ENCODE results near the gene ZNF598.

ZNF598 gene

DNA sequence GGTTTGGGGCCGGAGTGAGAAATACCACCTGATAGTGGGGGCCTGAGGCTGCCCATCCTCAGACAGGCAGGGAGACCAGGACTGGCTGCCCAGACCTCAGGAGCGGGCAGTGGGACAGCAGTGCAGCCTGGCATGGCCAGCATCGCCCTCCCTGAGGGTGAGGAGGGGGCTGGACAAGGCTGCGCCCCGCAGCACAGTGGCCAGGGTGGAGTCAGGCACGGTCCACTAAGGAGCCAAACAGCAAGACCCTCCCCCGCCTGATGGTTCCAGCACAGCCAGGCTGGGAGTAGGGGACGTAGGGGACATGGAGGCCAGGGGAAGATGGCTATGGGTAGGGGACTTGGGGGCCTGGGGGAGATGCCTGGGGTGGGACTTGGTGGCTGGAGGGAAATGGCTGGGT lies 3.3 kb downstream of the ZNF598 start:
- DNase-seq (ENCODE audit: low spot score), result no peak

DNA sequence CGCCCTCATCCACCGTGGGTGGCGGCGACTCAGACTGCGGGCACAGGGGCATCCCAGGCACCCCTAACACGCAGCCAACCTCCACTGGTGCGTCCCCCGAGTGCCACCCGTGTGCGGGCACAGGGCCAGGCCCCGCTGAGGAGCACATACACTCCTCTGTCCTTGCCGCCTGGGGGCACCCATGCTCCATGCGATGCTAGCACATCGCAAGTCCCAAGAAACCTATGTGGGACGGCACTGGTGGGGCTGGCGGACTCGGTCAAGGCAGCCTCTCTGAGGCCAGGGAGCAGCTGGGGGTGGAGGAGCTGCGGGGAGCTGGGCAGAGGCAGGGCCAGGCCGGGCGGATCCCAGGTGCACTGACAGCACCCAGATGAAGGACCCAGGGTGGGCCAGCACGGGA lies 4.0 kb downstream of the ZNF598 start:
- no peak for DNase-seq (ENCODE audit: low spot score)

DNA sequence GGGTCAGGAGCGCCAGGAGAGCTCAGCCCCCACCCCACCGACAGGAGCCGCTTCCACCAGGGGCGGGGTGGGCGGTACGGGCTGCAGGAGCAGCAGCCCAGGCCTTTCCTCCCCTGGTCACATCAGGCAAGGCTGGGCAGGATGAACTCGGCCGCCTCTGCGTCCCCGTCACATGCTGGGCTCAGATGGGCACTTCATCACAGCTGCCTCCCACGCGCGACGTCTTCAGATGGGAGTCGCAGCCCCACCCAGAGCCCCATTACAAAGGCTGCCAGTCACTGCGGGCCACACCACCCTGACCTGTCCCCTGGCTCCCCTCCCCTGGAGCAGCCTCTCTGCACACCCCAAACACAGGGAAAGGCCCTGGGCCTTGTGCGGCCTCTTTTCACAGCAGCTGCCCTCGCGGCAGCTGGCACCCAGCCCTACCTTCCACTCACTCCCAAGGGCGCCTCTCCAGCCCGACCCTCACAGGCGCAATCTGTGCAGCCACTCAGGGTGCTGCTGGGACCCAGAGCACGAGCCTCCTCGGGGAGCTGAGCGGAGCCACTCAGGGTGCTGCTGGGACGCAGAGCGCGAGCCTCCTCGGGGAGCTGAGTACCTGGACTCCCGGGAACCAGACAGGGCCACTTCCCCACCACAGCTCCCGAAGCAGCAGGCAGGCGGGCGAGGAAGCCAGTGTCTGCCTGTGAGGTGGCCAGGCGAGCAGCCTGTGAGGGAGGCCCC lies 4.7 kb downstream of the ZNF598 start:
- DNase-seq (ENCODE audit: low spot score), result no peak

DNA sequence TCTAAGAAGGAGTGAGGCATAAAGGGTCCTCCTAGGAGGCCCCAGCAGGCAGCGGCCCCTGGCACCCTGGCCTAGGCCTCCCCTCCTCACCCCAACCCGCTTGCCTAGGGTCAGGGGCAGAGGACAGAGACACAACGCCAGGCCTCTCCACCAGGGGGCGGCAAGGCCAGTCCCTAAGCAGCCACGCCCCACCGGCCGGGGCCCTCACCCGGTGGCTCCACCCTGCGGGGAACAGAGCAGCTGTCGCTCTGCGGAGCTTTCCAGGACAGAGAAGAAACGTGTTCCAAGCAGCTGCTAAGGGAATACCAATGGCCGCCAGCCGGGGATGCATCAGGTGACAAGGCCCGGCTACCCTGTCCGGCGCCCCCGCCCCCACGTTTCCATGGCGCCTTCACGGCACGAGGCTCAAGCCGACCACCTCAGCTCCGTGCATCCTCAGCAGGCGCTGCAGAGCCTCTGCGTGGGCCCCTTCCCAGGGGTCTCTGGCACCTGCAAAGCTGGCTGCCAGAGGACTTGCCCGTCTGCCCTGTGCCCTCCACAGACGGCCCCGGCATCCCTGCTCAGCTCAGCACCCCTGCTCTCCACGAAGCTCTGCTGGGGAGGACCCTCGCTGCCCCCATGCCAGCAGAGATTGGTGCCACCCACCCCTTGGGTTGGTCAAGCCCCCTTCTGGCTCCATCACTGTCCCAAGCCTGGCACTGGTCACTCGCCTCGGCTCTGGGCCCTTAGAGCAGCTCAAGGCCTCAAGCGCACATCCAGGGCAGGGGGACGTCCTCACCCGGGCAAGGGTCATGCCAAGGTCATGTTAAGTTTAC lies 5.6 kb downstream of the ZNF598 start:
- peak; percentile 97 for DNase-seq (ENCODE audit: low spot score)

DNA sequence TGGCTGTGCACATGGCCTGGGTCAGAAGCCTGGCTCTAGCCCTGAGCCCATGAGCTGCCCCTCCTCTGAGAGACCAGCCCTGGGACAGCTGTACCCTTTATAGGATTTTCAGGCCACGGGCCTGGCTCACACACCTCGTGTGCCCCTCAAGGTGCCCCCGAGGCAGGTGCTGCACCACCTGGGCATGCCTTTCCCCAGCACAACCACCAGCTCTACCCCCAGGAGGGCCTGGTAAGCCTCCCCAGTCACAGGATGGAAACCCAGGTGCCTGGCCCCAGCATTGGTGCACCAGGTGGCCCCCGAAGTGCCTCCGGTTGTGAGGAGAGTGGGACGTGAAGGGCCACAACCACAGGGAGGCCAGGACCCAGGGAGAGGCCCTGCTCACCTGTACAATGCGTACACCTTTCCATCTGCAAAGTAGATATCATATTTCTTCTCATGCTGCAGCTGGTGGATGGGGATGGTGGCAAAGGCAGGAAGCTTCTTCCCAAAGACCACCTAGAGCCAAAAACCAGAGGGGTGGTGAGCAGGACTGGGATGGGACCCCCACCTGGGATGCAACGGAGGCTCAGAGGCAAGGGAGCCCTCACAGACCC lies 6.3 kb downstream of the ZNF598 start:
- no peak for DNase-seq (ENCODE audit: low spot score)

DNA sequence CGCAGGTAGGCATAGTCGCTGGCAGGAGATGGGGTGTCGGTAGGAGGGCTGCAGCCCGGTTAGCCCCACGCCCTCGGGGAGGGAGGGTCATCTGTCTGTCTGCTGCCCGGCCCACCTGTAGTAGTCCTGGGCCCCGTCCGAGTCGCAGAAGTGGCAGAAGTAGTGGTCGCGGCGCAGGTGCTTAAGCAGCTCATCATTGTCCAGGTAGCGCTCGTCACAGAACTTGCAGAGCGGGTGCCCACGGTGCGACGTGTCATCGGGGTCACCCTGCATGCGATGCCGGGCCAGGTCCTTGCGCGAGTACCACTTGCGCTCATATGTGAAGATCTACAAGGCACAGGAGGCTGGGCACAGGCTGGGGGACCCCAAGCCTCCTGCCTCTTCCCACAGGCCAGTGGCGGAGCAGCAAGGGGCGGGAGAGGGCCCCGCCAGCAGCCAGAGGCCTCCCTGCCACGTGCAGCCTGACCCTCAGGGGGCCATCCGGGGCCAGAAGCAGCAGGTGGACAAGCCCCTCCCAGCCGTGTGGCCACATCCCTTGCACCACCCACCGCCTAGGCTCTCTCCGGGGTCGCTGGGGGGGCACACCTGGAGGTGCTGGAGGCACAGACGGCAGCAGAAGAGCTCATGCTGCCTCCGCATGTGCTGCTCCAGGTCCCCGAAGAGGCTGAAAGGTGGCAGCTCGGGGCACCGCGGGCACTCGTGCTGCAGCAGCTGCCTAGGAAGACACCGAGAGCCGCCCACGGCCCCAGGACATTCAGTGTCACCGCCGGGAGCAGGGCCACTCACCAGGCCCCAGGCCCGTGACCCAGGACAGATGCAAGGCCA lies 7.0 kb downstream of the ZNF598 start:
- no peak for DNase-seq (ENCODE audit: low spot score)

DNA sequence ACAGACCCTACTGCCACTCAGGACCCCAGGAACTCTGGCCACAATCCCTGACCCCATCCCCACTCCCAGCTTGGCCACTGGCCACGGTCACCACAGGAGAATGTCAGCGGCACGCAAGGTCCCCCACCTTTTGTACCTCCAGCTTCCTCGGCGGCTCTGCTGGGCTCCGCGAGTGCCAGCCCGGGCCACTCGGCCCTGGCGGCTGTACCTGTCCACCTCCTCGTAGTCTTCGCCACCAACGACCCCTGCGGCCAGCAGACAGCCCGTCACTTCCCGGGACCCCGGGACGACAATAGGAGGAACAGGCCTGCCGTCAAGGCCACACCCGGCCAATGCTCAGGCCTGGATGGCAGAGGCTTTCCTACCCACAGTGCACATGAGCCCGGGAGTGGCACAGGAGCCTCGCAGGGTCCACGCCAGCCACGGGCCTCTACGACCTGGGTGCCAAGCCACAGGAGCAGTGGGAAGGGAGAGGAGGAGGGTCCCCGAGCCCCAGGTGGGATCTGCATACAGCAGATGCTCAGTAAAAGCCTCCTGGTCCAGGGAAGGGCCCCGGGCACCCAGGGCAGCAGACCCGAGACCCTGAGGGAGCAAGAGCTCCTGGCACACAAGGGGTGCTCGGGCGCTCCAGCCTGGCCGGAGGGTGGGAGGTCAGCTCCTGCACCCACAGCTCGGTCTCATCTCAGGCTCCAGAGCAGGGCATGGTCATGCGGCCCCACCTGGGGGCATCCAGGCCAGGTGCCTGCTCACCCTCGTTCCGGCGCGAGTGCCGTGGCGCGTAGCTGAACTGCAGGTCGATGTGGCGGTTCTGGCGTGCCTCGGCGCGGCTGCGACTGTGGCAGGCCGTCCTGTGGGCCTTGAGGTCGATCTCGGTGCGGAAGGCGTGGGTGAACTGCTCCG lies 7.9 kb downstream of the ZNF598 start:
- no peak for DNase-seq (ENCODE audit: low spot score)

DNA sequence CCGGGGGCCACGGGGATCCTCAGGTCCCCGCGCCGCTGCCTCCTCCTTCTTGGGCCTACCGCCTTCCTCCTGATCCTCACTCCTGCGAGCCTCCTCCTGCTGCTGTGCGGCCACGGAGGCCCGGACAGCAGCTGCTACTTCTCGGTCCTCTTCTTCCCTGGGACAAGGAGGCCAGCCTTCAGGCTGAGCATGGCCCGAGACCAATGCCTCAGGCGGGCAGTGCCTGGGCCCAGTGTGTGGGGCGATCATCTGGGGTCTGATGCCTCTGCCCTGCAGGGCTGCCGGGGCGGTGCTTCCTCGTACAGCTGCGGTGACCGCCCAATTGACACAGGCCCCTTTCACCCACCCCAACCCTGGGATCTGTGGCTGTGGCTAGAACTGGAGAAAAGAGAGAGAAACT lies 8.6 kb downstream of the ZNF598 start:
- DNase-seq (ENCODE audit: low spot score), result no peak

DNA sequence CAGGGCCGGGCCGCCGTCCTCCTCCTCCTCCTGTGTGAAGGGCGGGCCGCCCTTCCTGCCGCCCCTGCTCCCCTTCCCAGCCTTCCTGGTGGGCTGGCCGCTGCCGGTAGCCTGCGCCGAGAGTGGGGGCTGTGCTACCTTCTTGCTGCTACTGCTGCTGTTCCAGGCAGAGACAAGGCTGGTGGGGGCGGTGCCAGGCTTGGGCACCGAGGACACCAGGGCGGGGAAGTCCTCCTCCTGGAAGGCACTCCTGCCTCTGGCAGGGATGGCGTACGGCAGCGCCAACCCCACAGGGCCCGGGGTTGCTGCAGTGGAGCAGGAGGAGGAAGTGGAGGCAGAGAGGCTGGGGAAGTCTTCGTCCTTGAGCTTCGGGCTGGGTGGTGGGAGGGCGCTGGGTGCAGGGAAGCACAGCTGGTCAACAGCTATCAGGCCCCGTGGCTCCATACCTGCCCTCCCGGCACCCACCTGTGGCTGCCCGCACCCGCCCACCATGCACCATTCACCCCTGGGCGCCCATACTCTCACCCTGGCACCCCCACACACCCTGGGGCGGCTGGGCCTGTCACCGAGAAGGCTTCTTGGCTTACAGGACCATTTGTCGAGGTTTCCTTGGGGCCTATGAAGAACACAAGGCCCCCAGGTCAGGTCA lies 9.6 kb downstream of the ZNF598 start:
- DNase-seq (ENCODE audit: low spot score), result no peak

DNA sequence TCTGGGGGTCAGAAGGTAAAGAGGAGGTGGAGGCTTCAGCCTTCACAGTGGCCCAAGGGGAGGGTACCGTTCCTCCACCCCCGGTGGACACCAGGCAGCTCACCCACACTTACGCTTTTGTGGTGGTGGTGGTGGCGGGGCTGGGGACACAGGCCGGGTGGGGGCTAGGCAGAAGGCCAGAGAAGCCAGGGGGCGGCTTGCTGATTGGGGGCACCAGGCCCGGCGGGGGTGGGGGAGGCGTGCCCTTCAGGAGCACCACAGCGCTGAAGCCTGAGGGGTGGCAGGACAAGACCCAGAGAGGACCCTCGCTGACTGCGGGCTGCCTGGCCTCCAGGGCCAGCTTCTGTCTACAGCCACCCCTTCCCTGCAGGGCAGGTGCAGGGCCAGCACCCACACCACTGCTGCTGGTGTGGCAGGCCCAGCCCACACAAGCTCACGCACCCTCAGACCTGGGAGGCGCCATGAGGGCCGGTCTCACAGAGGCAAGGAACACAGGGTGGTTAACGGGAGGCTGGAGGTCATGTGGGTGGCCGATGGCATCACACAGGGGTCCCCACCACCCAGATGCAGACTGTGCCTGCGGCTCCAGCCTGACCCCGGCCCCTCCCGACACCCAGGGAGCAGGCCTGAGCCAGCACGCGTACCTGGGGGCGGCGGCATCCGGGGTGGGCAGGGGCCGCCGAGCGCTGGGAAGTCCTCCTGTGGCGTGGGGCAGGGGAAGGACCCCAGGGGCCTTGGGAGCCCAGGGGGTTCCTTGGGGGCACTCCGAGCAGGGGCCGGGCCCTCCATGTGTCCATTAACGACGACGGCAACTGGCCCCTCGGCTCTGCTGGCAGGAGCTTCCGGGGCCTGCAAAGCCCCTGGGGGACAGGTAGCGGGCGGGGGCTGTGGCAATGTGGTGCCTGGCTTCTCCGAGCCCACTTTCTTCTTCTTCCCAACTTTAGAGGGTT lies 10.5 kb downstream of the ZNF598 start:
- no peak for DNase-seq (ENCODE audit: low spot score)

DNA sequence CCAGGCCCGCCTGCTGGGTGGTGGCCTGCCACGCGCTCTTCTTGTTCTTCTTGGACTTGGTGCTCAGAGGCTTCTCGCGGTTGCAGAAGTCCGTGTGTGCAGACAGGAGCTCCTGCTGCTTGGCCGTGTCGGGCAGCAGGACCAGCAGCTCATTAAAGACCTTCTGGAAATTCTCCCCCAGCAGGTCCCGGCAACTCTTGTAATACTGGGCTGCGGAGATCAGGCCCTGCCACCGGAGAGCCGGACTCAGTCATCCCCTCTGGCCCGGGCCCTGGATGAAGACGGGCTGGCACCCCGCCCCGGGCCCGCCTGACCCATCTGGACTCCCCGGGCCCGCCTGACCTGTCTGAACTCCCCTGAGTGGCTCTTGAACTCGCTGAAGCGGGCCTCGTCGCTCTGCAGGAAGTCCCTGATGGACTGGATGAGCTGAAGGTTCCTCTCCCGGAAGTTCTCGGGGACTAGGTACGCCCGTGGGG lies 11.2 kb downstream of the ZNF598 start:
- DNase-seq (ENCODE audit: low spot score), result no peak

DNA sequence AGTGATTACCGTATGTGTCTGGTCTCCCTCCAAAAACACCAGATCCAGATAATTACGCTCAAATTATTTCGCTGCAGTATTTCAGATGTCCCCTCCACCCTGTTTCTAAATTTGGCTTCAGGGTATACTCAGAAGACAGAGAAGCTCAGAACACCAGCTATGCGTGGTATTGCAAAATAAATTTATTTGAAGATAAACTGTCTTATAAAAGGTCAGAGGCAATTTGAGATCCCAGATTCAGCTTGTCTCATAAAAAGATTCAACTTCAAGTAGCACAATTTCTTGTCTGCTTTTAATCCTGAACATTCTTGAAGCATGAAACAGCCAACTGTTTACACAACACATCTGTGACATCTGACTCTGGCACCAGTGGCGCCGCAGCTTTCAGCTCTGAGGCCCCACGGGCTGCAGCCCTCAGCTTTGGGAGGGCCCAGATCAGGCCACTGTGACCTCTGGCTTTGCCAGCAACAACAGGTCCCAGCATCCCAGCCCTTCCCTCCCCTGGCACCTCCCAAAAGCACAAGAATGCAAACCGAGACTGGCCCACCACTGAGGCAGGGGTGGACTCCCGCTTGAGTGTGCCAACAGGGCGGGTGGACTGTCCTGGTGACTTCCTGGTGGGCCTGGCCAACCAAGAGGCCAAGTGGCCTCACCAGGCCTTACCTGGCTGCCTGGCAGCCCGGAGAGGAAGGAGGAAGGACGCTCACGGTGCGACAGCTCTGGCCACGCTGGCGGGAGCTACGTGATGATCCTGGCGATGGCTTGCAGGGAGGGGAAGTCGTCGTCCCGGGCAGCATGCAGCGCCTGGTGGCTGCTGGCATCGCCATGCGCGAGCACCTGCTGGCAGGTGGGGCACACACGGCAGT lies 11.9 kb downstream of the ZNF598 start:
- DNase-seq (ENCODE audit: low spot score), result no peak

DNA sequence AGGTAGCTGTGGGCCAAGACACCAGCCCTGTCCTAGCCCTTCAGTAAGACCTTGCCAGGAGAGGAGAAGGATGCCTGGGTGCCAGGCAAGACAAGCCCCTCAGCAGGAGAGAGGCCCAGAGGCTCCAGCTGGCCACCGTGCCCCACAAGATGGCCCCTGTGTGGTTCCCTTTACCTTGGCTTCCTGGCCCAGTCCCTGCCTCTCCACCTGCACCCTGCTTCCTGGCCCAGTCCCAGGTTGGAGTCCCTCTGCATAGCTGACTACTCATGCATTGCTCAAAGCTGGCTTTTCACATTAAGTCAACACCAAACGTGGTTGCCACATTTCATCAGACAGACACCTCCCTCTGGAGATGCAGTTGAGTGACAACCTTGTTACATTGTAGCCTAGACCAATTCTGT lies 15.9 kb downstream of the ZNF598 start:
- no peak for DNase-seq (ENCODE audit: low spot score)

DNA sequence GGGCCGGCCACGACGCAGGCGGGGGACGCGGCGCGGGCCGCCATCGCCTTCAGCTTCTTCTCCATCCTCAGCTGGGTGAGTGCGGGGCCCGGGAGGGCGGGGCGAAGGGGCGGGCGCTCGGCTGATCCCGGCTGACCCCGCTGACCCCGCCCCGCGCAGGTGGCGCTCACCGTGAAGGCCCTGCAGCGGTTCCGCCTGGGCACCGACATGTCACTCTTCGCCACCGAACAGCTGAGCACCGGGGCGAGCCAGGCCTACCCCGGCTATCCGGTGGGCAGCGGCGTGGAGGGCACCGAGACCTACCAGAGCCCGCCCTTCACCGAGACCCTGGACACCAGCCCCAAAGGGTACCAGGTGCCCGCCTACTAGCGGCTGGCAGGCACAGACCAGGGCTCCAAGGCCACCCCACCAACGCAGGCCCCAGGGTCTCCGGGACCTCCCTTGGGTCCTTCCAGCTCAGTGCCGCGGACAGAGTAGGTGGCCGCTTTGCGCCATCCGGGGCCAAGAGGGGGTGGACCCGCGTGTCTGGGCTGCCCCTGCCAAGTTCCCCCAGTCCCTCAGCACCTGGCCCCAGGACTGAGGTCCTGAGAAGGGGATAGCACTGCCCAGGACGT lies 16.8 kb downstream of the ZNF598 start:
- no peak for DNase-seq (ENCODE audit: low spot score)

DNA sequence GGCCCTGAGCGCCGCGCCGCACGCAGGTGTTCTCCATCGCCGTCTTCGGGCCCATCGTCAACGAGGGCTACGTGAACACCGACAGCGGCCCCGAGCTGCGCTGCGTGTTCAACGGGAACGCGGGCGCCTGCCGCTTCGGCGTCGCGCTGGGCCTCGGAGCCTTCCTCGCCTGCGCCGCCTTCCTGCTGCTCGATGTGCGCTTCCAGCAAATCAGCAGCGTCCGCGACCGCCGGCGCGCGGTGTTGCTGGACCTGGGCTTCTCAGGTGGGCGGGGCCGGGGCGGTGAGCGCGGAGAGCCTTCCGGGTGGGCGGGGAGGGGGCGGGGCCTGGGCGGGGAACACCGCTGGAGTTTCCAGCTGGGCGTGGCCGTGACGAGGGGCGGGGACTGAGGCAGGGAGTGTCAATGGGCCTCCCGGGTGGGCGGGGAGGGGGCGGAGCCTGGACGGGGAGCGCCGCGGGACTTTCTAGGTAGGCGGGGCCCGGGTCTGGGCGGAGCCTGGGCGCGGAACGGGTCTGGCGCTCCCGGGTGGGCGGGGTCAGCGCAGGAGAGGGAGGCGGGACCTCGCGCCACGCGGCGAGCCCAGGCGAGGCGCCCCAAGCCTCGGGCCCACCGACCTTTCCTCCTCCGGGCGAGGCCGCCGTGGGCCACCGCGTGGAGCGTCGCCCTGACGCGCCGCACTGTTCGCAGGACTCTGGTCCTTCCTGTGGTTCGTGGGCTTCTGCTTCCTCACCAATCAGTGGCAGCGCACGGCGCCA lies 17.5 kb downstream of the ZNF598 start:
- peak; percentile 98 for DNase-seq (ENCODE audit: low spot score)

DNA sequence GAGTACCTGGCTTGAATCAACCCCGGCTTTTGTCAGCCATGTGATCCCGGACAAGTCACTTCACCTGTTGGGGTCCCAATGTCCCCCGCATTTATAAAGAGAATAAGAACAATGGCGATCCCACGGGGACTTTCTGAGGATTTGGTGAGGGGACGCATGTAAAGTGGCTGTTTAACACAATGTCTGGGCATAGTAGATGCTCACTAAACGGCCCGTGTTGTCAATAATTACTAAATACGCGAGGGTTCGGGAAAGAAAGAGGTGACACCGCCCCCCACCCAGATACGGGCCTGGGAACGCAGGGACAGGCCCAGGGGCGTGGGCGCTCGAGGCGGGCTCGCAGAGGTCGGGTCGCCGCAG lies 18.1 kb downstream of the ZNF598 start:
- no peak for DNase-seq (ENCODE audit: low spot score)

DNA sequence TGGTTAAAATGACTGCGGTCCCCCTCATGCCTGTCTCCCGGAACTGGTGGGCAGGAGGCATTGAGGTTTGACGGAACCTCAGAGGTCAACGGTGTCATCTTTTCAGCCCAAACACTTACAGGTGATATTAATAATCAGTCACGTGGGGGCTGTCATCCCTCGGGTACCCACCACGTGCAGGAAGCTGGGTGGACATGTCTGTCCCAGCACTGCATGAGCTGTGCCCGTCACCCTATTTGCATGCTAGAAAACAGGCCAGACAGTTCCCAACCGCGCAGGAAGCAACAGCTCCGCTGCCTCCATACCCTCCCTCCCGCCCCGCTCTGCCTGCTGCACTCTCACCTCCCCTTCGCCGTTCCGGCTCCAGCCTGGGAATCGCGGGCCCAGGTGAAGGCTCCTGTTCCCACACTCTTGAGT lies 18.5 kb downstream of the ZNF598 start:
- DNase-seq (ENCODE audit: low spot score), result no peak

Data from ecto neural progenitor cell (in vitro differentiated cells).